DMS114 treated with DMSO at 0.1 percent for 48 hours (cell line): ENCODE measurements around the gene UROS.

ENCODE experiments used
- DNase-seq: peaks from one replicate; lab custom pipeline; 2025; ENCODE audit not compliant: unreplicated experiment; lab: John Stamatoyannopoulos, UW

UROS gene

GRCh38 chr10:125822878-125823662 lies at the start of gene UROS, which contains the start of gene BCCIP:
UROS (minus strand) TSS chr10:125823258; CDS start chr10:125816499, 6,759 bp downstream.
BCCIP (plus strand) TSS chr10:125823546; CDS start chr10:125823558, 12 bp downstream.
- peak; percentile 84 for DNase-seq

GRCh38 chr10:125871338-125871737 lies 48.3 kb upstream of the UROS start:
- no peak for DNase-seq

GRCh38 chr10:125868372-125868975 lies 45.4 kb upstream of the UROS start:
- peak; percentile 33 for DNase-seq

GRCh38 chr10:125866421-125867029 lies 43.5 kb upstream of the UROS start:
- no peak for DNase-seq

- DNase-seq: no peak
These were observed 42.1 kb upstream of the UROS start for GRCh38 chr10:125865120-125865519.

GRCh38 chr10:125859128-125859817 lies 36.2 kb upstream of the UROS start:
- DNase-seq: no peak

- no peak for DNase-seq
These were observed 34.2 kb upstream of the UROS start for GRCh38 chr10:125857185-125857760.

GRCh38 chr10:125852487-125852886 lies 29.4 kb upstream of the UROS start:
- DNase-seq: no peak

GRCh38 chr10:125850766-125851731 lies 28.0 kb upstream of the UROS start:
- no peak for DNase-seq

GRCh38 chr10:125849448-125849847 lies 26.4 kb upstream of the UROS start:
- DNase-seq: no peak

- DNase-seq: no peak
These were observed 25.8 kb upstream of the UROS start for GRCh38 chr10:125848857-125849256.

GRCh38 chr10:125848371-125848770 lies 25.3 kb upstream of the UROS start:
- no peak for DNase-seq

- no peak for DNase-seq
These were observed 23.8 kb upstream of the UROS start for GRCh38 chr10:125846894-125847293.

GRCh38 chr10:125845617-125846016 lies 22.6 kb upstream of the UROS start:
- no peak for DNase-seq

GRCh38 chr10:125844751-125845221 lies 21.7 kb upstream of the UROS start:
- no peak for DNase-seq

GRCh38 chr10:125843603-125844329 lies 20.7 kb upstream of the UROS start:
- DNase-seq: no peak

- no peak for DNase-seq
These were observed 17.9 kb upstream of the UROS start for GRCh38 chr10:125840955-125841354.

GRCh38 chr10:125840406-125840805 lies 17.3 kb upstream of the UROS start:
- no peak for DNase-seq
